Spleen (tissue), 7 donors: ENCODE results near the gene FAM171A1.

Source experiments
- CTCF ChIP-seq, 11 experiments: fragments of 200-600 bp in 7 of 11; fragments of 450-650 bp in 4 of 11; sonication (generic) in 4 of 11; IDR thresholded peaks in 8 of 11; conservative IDR thresholded peaks in 3 of 11; 1 replicate in 7 of 11; 2 replicates in 4 of 11; pipeline versions ENCODE4 v1.4.0 to v1.8.0; 2016 to 2021; ENCODE audit warnings: antibody characterized with exemption in 11 of 11, inconsistent platforms in 4 of 11, mild to moderate bottlenecking in 1 of 11
- POLR2A ChIP-seq, 3 donors: fragments of 450-650 bp; IDR thresholded peaks; one replicate each; pipeline ENCODE4 v1.5.1; 2017; ENCODE audit warnings: antibody characterized with exemption in 3 of 3, mild to moderate bottlenecking in 1 of 3
- donor health status: DM: no; HTN: no; CAD: no; lungs with moderate emphysema.
- donor health status: DM: no; HTN: no; CAD: no.
- donor health status: DM: no; HTN: no; CAD: no.

DNA sequence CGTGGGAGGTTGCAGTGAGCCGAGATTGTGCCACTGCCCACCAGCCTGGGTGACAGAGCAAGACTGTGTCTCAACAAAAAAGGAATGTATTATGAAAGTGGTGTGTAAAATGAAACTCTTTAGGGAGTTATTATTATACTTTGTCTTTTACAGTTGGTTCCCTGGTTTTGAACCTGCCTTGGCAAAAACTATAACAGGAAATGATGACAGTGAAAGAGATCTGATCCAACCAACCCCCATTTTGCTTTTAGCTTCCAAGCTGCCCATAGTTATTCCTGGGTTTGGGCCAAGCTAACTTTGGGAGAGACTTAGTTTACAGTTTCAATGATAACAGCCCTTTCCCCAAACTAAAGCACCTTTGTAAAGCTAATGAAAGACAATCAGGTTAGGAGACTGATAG is 168.4 kb downstream of the FAM171A1 start:
- TF ChIP-seq CTCF (IDR thresholded peaks at IDR 0.05 in 8 of 11, conservative IDR thresholded peaks at IDR 0.05 in 3 of 11) (no peak), POLR2A (IDR thresholded peaks at IDR 0.05) (no peak)
